SK-N-SH (cell line): Measurements from ENCODE around the gene SCAI.

ENCODE experiments used
- CTCF ChIP-seq: fragments of 200-600 bp; sonication (generic); IDR thresholded peaks from 2 replicates; pipeline ENCODE4 v1.6.1; 2017; ENCODE audit warnings: antibody characterized with exemption, mild to moderate bottlenecking, moderate library complexity
- EP300 ChIP-seq, 2 experiments: IDR thresholded peaks; 2 replicates each; pipeline versions ENCODE4 v1.4.0 to v1.6.1; 2012; ENCODE audit warnings: borderline replicate concordance in 1 of 2, low read depth in 1 of 2, low read length in 1 of 2
- EZH2phosphoT487 ChIP-seq: fragments of 200-600 bp; sonication (generic); IDR thresholded peaks from 2 replicates; pipeline ENCODE4 v1.6.1; 2017; ENCODE audit warnings: low read depth, mixed run types, mild to moderate bottlenecking, antibody characterized with exemption, moderate library complexity, borderline replicate concordance
- GABPA ChIP-seq: IDR thresholded peaks from 2 replicates; pipeline ENCODE4 v1.4.0; 2012; ENCODE audit warnings: low read depth, mild to moderate bottlenecking
- GATA2 ChIP-seq: sonication (generic); formaldehyde crosslinking; IDR thresholded peaks from 2 replicates; pipeline ENCODE4 v1.5.0; 2020; ENCODE audit warnings: mild to moderate bottlenecking, missing genetic modification reagents
- NFIC ChIP-seq: IDR thresholded peaks from 2 replicates; pipeline ENCODE4 v1.4.0; 2012; ENCODE audit warnings: borderline replicate concordance
- RAD21 ChIP-seq: IDR thresholded peaks from 2 replicates; pipeline ENCODE4 v1.6.1; 2012; ENCODE audit warnings: mild to moderate bottlenecking, low read length
- RFX5 ChIP-seq: IDR thresholded peaks from 2 replicates; pipeline ENCODE4 v1.6.1; 2012; ENCODE audit warnings: mild to moderate bottlenecking, improper control_type of control experiment, low read length
- USF2 ChIP-seq: fragments of 150-350 bp; IDR thresholded peaks from 2 replicates; pipeline ENCODE4 v1.6.1; 2017; ENCODE audit warnings: antibody characterized with exemption, low read length, low read depth, borderline replicate concordance

GRCh38 chr9:125085703-125086477, 57.4 kb downstream of the SCAI start:
- TF ChIP-seq CTCF (no peak), GATA2 (CRISPR knock-in tag) (no peak), USF2 (no peak), GABPA (no peak), NFIC (no peak), RAD21 (no peak), EP300 (IDR thresholded peaks at IDR 0.05; ENCODE audit: borderline replicate concordance in 1 of 2, low read depth in 1 of 2, low read length in 1 of 2) (no peak), EZH2phosphoT487 (no peak), RFX5 (no peak)
